CD4-positive, alpha-beta T cell treated with Interleukin-17A for 4 hours (primary cell): ENCODE measurements around the gene PPP1R14C.

ENCODE experiments used
- DNase-seq: peaks from one replicate; pipeline ENCODE4 v3.0.0-alpha.2; 2020; ENCODE audit warnings: mixed read lengths

PPP1R14C gene

DNA sequence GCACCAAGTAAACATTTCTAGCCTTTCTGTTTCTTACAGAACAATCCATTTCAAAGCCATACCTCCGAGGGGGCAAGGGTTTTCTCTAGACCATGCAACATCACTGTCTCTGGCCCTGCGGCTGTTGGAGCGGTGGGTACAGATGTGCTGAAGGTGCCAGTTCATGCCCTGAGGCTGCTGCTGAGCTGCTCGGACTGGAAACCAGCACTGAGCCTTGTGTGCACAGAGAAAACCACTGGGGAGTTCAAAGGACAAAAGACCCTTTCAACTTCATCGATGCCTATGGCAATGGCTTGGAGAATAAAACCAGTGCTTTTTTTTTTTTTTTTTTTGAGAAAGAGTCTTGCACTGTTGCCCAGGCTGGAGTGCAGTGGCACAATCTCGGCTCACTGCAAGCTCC, 132.6 kb downstream of the PPP1R14C start:
- DNase-seq, result no peak

GRCh38 chr6:150276168-150276936, 133.5 kb downstream of the PPP1R14C start:
- DNase-seq, result no peak

- DNase-seq, result no peak
These were observed 134.3 kb downstream of the PPP1R14C start for GRCh38 chr6:150276937-150277742.

GRCh38 chr6:150279533-150279932, 136.7 kb downstream of the PPP1R14C start:
- DNase-seq, result no peak

DNA sequence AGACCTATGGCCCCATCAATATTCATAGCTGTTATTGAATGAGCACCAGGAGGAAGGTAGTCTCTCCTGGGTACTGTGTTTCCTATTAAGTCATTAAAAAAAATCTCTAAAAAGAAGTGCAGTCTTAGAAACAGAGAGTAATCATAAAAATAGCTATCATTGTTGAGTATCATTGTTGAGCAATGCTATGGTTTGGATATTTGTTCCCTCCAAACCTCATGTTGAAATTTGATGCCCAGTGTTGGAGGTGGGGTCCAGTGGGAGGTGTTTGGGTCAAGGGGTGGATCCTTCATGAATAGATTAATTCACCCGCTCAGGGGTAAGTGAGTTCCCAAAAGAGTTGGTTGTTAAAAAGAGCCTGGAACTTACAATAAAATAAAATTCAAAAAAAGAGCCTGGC, 137.9 kb downstream of the PPP1R14C start:
- DNase-seq, result no peak

DNA sequence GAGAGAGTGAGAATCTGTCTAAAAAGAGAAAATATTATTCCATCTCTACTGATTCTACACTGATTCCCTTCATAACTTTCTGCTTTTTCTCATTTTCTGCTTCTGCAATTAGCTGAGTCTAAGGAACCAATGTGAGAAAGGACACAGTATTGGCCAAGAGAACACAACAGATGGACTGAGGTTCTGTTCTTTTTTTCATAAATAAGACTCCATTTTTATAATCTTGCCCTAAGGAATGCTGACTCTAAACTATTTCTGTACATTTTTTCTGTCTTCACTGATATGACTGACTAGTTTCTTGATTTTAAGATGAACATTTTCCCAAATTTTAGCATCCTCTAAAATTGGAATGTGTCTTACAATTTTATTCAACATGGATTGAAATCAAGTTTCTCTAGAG, 138.9 kb downstream of the PPP1R14C start:
- no peak for DNase-seq

- DNase-seq, result no peak
These were observed 140.0 kb downstream of the PPP1R14C start for GRCh38 chr6:150282806-150283205.

- DNase-seq, result no peak
These were observed 143.6 kb downstream of the PPP1R14C start for GRCh38 chr6:150286460-150286859.

GRCh38 chr6:150286912-150287311, 144.1 kb downstream of the PPP1R14C start:
- no peak for DNase-seq

- no peak for DNase-seq
These were observed 145.6 kb downstream of the PPP1R14C start for GRCh38 chr6:150288456-150288855.

GRCh38 chr6:150289454-150290071, 146.7 kb downstream of the PPP1R14C start:
- no peak for DNase-seq

- no peak for DNase-seq
These were observed 147.6 kb downstream of the PPP1R14C start for GRCh38 chr6:150290429-150290828.

GRCh38 chr6:150291968-150292710, 149.3 kb downstream of the PPP1R14C start:
- DNase-seq, result no peak

GRCh38 chr6:150293019-150293418, 150.2 kb downstream of the PPP1R14C start:
- no peak for DNase-seq

DNA sequence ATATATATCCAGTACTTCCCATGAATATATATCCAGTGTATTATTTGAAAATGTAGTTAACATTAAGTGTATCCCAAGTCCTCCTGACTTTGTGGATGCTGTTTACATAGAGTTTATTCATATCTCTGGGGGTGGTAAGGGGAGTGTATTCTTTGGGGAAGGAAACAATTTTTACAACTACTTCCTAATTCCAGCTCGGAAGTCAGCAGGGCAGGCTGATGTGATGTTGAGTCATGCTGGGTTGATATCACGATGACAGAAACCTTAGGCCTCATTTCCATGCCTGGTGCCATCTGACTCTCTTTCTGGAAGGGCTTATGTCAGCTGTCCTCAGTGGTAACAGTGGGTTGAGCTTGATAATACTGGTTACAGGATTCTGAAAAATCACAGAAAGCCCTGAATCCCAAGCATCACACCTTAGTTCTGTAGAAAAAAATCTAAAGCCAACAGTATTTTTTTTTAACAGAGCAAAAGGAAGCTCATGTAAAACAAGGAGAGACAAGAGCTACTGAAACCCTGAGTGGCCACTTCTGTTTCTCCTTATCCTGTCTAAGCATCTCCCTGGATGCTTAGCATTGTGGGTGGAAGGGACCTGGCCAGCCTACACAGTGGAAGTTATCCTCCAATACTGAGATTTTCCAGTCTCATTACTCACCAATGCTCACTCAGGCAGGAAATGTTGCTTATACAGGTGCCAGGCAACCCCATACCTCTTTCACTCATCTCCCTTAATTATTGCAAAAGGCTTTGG, 150.8 kb downstream of the PPP1R14C start:
- no peak for DNase-seq

DNA sequence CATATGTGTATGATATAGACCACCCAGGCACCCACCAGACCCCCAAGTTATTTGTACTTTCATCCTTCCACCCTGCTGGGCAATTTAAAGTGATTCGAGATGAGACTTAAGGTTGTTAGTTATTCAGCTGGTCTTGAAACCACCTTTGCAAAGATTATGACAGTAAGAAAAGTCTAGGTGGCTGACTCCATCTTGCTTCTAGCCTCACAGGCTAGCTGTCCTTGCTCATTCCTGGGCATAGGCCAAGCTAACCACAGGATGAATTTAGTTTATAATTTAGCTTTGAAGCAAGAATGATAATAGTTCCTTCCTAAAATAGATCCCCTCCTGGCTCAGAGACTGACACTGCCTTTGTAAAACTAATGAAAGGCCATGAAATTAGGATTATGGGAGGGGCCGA, 154.0 kb downstream of the PPP1R14C start:
- DNase-seq, result no peak

GRCh38 chr6:150297327-150298029, 154.6 kb downstream of the PPP1R14C start:
- DNase-seq, result no peak

DNA sequence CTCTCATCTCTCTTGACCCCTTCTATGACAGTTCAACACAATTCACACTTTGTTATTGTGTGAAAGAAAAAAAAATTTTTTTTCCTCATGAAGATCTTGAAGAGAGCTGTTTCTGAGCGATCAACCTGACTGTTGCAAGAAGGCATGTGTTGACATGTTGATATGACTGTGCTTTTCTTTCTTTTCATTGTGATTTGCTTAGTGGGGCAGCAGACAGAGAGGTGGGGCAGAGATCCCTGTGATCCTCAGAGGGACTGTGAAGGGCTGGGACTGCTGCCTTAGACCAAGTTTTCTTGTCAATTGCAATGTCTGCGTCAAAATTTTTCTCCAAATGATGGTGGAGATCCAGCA, 155.2 kb downstream of the PPP1R14C start:
- DNase-seq, result no peak

GRCh38 chr6:150298676-150299075, 155.8 kb downstream of the PPP1R14C start:
- no peak for DNase-seq
